Measurements from ENCODE around the gene SLC6A6.

DNA sequence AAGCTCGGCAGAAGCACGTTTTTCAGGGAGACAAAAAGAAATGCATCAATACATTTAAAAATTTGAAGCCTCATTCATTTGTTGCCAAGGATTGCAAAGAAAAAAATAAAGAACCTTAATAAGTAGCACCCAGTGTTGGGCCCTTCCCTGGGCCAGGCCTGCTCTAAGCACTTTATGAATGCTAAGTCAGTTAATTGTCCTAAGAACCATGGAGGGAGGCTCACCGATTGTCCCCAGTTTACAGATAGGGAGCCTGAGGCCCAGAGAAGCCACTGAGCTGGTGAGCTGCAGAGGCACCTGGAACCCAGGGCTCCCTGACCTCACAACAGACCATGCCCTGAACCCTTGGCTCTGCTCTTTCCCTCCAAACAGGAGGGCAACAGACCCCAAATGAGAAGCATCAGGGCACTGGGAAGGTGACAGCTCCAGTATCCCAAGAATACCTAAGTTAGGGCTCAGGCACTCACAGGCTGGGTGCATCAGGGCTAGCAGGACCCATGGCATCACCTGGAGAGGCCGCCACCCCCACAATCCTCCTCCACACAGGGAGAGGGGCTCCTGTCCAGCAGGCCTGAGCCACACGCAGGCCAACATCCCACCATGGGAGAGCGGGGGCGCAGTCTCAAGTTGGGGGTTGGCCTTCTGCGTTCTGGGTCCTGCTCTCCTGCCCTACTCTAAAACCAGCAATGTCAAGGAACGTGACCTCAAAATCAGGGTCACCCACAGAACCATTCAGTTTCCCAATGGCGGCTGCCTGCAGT is 133.8 kb downstream of the SLC6A6 start:
- TF ChIP-seq, protein P1, sequence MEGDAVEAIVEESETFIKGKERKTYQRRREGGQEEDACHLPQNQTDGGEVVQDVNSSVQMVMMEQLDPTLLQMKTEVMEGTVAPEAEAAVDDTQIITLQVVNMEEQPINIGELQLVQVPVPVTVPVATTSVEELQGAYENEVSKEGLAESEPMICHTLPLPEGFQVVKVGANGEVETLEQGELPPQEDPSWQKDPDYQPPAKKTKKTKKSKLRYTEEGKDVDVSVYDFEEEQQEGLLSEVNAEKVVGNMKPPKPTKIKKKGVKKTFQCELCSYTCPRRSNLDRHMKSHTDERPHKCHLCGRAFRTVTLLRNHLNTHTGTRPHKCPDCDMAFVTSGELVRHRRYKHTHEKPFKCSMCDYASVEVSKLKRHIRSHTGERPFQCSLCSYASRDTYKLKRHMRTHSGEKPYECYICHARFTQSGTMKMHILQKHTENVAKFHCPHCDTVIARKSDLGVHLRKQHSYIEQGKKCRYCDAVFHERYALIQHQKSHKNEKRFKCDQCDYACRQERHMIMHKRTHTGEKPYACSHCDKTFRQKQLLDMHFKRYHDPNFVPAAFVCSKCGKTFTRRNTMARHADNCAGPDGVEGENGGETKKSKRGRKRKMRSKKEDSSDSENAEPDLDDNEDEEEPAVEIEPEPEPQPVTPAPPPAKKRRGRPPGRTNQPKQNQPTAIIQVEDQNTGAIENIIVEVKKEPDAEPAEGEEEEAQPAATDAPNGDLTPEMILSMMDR (IDR thresholded peaks at IDR 0.05; ENCODE audit: low read length), result no peak
- TF ChIP-seq EZH2 (IDR thresholded peaks at IDR 0.05; ENCODE audit: borderline replicate concordance, low read length), result no peak

All from OCI-LY1 (cell line).